Mammary epithelial cell (primary cell): ENCODE data around the gene STXBP6.

Source experiments
- EZH2 ChIP-seq: IDR thresholded peaks from 2 replicates; pipeline ENCODE4 v1.6.1; 2012; ENCODE audit warnings: low read length, inconsistent platforms, borderline replicate concordance
- TF ChIP-seq, protein P1 (sequence below), 2 donors: IDR thresholded peaks in 1 of 2; conservative IDR thresholded peaks in 1 of 2; 2 replicates each; pipeline ENCODE4 v1.5.1; 2011 to 2012; ENCODE audit warnings: inconsistent platforms in 2 of 2, low read length in 2 of 2, mild to moderate bottlenecking in 2 of 2, control low read depth in 1 of 2, low read depth in 1 of 2; ENCODE audit not compliant: insufficient read depth in 1 of 2; ENCODE audit errors: extremely low read depth in 1 of 2

GRCh38 chr14:24895622-24896021 is 154.3 kb downstream of the STXBP6 start:
- TF ChIP-seq, protein P1, sequence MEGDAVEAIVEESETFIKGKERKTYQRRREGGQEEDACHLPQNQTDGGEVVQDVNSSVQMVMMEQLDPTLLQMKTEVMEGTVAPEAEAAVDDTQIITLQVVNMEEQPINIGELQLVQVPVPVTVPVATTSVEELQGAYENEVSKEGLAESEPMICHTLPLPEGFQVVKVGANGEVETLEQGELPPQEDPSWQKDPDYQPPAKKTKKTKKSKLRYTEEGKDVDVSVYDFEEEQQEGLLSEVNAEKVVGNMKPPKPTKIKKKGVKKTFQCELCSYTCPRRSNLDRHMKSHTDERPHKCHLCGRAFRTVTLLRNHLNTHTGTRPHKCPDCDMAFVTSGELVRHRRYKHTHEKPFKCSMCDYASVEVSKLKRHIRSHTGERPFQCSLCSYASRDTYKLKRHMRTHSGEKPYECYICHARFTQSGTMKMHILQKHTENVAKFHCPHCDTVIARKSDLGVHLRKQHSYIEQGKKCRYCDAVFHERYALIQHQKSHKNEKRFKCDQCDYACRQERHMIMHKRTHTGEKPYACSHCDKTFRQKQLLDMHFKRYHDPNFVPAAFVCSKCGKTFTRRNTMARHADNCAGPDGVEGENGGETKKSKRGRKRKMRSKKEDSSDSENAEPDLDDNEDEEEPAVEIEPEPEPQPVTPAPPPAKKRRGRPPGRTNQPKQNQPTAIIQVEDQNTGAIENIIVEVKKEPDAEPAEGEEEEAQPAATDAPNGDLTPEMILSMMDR (conservative IDR thresholded peaks at IDR 0.05 in 1 of 2, IDR thresholded peaks at IDR 0.05 in 1 of 2; ENCODE audit: extremely low read depth in 1 of 2, insufficient read depth in 1 of 2, low read depth in 1 of 2, low read length in 2 of 2) = no peak
- no peak for TF ChIP-seq EZH2
